Measurements from ENCODE around the gene GNPAT.
A peak's percentile ranks its signal among the peaks of the same experiment; 100 is the strongest.
"Not testable (repeated sequence)": the region's sequence is repeated elsewhere in the genome, so short reads cannot be mapped to it uniquely, and the experiment has no call there.

GNPAT gene

GRCh38 chr1:231240883-231241735 lies at the start of gene GNPAT:
Gene GNPAT, plus strand, starts transcription at chr1:231241212. Its CDS starts 167 bp downstream, at chr1:231241379.
- peak; percentile 88 for DNase-seq

GRCh38 chr1:231192620-231193163 lies 48.3 kb upstream of the GNPAT start:
- DNase-seq = no peak

- DNase-seq = no peak
These were observed 47.2 kb upstream of the GNPAT start for GRCh38 chr1:231193710-231194340.

- no peak for DNase-seq
These were observed 46.6 kb upstream of the GNPAT start for GRCh38 chr1:231194476-231194842.

GRCh38 chr1:231194843-231195516 lies 46.0 kb upstream of the GNPAT start:
- no peak for DNase-seq

GRCh38 chr1:231196307-231196706 lies 44.7 kb upstream of the GNPAT start:
- DNase-seq = no peak

GRCh38 chr1:231196728-231197127 lies 44.3 kb upstream of the GNPAT start:
- DNase-seq = no peak

GRCh38 chr1:231199868-231200267 lies 41.1 kb upstream of the GNPAT start:
- DNase-seq = no peak

- DNase-seq = no peak
These were observed 40.5 kb upstream of the GNPAT start for GRCh38 chr1:231200388-231201031.

- no peak for DNase-seq
These were observed 39.5 kb upstream of the GNPAT start for GRCh38 chr1:231201375-231201978.

- no peak for DNase-seq
These were observed 38.9 kb upstream of the GNPAT start for GRCh38 chr1:231201979-231202633.

- DNase-seq = no peak
These were observed 37.6 kb upstream of the GNPAT start for GRCh38 chr1:231203259-231204057.

GRCh38 chr1:231206856-231207255 lies 34.2 kb upstream of the GNPAT start:
- no peak for DNase-seq

GRCh38 chr1:231207437-231207836 lies 33.6 kb upstream of the GNPAT start:
- DNase-seq = no peak

GRCh38 chr1:231208980-231209379 lies 32.0 kb upstream of the GNPAT start:
- no peak for DNase-seq

GRCh38 chr1:231209531-231209930 lies 31.5 kb upstream of the GNPAT start:
- no peak for DNase-seq

GRCh38 chr1:231210126-231210525 lies 30.9 kb upstream of the GNPAT start:
- DNase-seq = no peak

- peak; percentile 88 for DNase-seq
These were observed 29.8 kb upstream of the GNPAT start for GRCh38 chr1:231211005-231211857.

- DNase-seq = not testable (repeated sequence)
These were observed 28.7 kb upstream of the GNPAT start for GRCh38 chr1:231212301-231212700.
